NCI-H748 (cell line): ENCODE data around the gene CAP2.
"Not testable (repeated sequence)": the region's sequence is repeated elsewhere in the genome, so short reads cannot be mapped to it uniquely, and the experiment has no call there.

Experiments used
- DNase-seq: peaks from one replicate; lab custom pipeline; 2025; ENCODE audit not compliant: unreplicated experiment; lab: John Stamatoyannopoulos, UW

The CAP2 gene

GRCh38 chr6:17574866-17575560 is 181.6 kb downstream of the CAP2 start:
- DNase-seq, result no peak

- no peak for DNase-seq
These were observed 183.7 kb downstream of the CAP2 start for GRCh38 chr6:17577059-17577458.

GRCh38 chr6:17580518-17581048 is 187.2 kb downstream of the CAP2 start:
- no peak for DNase-seq

DNA sequence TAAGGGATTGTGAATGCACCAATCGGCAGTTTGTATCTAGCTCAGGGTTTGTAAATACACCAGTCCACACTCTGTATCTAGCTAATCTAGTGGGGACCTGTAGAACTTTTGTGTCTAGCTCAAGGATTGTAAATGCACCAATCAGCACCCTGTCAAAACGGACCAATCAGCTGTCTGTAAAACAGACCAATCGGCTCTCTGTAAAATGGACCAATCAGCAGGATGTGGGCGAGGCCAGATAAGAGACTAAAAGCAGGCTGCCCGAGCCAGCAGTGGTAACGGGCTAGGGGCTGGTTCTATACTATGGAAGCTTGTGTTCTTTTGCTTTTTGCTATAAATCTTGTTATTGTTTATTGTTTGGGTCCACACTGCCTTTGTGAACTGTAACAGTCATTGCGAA is 187.9 kb downstream of the CAP2 start:
- DNase-seq, result not testable (repeated sequence)

DNA sequence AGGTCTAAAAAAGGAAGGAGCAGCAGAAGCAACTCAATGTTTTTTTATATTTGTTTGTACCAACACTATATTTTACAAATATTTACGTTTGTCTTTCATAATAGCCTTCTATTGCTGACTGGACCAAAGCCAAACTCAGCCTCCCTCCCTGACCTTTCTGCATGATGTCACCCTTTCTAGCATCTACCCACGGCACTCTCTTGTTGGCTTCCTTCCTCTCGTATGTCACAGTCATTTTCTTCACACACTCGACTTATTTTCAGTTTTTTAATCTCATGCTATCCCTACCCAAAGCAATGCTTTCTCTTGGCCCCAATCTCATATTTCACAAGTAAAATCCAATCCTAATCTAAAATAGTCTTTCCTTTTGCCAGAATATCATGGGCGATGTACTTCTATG is 190.4 kb downstream of the CAP2 start:
- DNase-seq, result peak; percentile 52

GRCh38 chr6:17584241-17584803 is 190.9 kb downstream of the CAP2 start:
- peak; percentile 84 for DNase-seq

GRCh38 chr6:17585766-17586490 is 192.5 kb downstream of the CAP2 start:
- DNase-seq, result peak; percentile 56

DNA sequence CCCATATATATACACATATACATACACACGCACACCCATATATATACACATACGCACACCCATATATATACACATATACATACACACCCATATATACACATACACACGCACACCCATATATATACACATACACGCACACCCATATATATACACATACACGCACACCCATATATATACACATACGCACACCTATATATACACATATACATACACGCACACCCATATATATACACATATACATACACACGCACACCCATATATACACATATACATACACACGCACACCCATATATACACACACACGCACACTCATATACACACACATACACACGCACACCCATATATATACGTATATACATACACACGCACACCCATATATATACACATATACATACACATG is 193.2 kb downstream of the CAP2 start:
- not testable (repeated sequence) for DNase-seq

DNA sequence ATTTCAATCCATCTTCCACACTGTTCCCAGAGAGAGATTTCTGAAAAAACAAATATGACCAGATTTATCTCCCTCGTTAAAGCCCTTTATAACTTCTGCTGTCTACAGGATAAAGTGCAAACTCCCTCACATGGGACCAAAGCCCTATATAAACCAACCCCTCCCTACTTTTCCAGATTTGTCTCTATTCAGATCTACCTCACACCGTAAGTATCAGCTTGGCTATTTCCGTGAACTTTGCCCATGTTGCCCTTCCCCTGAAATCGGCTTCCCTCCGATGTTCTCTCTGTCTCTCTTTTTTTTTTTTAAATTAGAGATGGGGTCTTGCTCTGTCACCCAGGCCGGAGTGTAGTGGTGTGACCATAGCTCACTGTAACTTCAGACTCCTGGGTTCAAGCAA is 194.6 kb downstream of the CAP2 start:
- no peak for DNase-seq

DNA sequence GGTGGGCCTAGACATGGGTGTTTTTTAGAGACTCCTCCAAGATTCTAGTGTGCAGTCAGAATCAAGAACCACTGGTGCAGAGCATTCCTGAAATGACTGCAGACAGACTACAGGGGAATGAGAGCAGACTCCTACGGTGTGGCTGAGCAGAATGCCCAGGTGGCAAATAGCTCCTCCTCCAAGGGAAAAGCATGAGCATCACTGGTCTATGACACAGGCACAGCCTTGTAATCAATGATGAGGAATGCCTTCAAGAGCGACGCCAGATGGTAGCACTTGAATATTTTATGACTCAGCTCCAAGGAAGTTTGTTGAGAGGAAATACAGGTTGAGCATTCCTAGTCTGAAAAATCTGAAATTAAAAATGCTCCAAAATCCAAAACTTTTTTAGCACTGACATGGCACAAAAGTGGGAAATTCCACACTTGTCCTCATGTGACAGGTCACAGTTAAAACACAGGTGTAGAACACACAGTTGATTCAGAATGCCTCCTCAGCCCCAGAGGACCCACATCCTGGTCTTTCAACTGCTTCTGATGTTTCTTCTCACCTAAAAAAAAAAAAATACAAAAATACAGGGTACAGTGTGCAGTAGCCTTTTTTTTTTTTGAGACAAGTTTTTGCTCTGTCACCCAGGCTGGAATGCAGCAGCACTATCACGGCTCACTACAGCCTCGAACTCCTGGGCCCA is 196.2 kb downstream of the CAP2 start:
- DNase-seq, result no peak

DNA sequence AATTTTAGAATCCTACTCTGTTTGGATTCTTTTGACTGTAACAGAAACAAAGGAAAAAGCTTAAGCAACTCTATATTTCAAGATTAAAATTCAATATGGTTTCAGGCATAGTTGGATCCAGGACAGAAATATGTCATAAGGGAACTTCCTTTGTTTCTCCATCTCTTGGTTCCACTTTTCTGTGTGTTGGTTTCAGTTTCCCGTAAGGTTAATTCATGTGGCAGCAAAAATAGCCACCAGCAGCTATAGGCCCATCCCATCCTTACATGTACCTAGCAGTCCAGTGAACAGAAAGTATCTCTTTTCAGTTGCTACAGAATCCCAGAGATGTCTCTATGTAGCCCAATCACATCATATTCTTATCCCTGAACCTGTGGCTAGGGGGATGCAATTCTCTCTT is 197.9 kb downstream of the CAP2 start:
- DNase-seq, result no peak

DNA sequence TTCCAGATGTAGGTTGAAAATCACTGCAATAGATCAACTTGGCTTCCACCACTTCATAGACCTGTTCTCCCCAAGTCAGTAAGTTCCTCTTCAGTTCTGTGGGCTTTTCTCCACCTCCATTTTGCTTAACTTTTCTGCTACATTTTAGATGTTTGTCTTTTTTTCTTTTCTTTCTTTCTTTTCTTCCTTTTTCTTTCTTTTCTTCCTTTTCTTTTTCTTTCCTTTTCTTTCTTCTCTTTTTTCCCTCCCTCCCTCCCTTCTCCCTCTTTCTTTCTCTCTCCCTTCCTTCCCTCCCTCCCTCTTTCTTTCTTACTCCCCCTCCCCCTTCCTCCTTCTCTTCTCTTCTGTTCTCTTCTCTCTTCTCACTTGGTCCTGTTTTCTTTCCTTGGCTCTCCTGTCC is 199.9 kb downstream of the CAP2 start:
- DNase-seq, result no peak

- no peak for DNase-seq
These were observed 202.7 kb downstream of the CAP2 start for GRCh38 chr6:17596085-17596484.

GRCh38 chr6:17599877-17600526 is 206.6 kb downstream of the CAP2 start, which contains the start of gene FAM8A1:
Gene FAM8A1 (plus strand): TSS chr6:17600302. CDS start chr6:17600410, 108 bp downstream.
- DNase-seq, result peak; percentile 96

GRCh38 chr6:17600527-17601385 is 207.4 kb downstream of the CAP2 start:
- DNase-seq, result peak; percentile 84

- peak; percentile 44 for DNase-seq
These were observed 207.9 kb downstream of the CAP2 start for GRCh38 chr6:17601386-17601703.

DNA sequence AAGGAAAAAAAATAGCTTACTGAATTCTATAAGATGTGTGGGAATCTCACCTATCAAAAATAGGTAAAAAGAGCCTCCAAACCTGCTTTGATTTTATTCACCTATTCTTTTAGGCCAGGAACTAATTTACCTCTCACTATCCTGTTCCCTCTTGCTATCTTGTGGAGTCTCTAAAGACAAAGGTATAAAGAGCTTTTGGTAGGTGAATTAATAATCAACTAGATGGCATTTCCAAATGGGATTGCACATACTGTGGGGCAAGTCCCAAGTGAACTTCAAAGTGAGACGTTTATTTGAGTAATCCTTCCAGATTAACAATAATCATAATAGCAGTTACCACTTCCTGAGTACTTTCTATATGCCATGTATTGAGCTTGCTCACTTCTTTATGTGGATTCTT is 209.5 kb downstream of the CAP2 start:
- DNase-seq, result no peak

GRCh38 chr6:17606606-17607005 is 213.2 kb downstream of the CAP2 start:
- DNase-seq, result no peak
